Central memory CD8-positive, alpha-beta T cell (primary cell): ENCODE measurements around the gene CCDC6.

Experiments
- ATAC-seq: fragments of 150-1000 bp; cut with Tn5 transposase; replicated peaks from 2 replicates; pipeline ENCODE4 v1.10.0; 2022; ENCODE audit warnings: mild to moderate bottlenecking, moderate FRiP score, moderate number of reproducible peaks; ENCODE audit not compliant: poor library complexity, severe bottlenecking; ENCODE audit errors: extremely low read depth
- DNase-seq, 2 donors: peaks; one replicate each; pipeline ENCODE4 v3.0.0; 2021; ENCODE audit warnings: low spot score in 2 of 2
- H3K27ac Mint-ChIP-seq: one replicate; pipeline ENCODE4 v1.8.0; 2022; ENCODE audit warnings: low read depth, mild to moderate bottlenecking, moderate library complexity, mixed read lengths
- H3K27me3 Mint-ChIP-seq: one replicate; pipeline ENCODE4 v1.8.0; 2022; ENCODE audit warnings: mixed read lengths
- H3K36me3 Mint-ChIP-seq: one replicate; pipeline ENCODE4 v1.8.0; 2022; ENCODE audit warnings: mild to moderate bottlenecking, moderate library complexity, mixed read lengths; ENCODE audit not compliant: insufficient read depth
- H3K4me1 Mint-ChIP-seq: one replicate; pipeline ENCODE4 v1.8.0; 2022; ENCODE audit warnings: mixed read lengths
- H3K4me3 Mint-ChIP-seq: one replicate; pipeline ENCODE4 v1.8.0; 2022; ENCODE audit warnings: mild to moderate bottlenecking, moderate library complexity, mixed read lengths
- H3K9me3 Mint-ChIP-seq: one replicate; pipeline ENCODE4 v1.8.0; 2022; ENCODE audit warnings: mixed read lengths

The CCDC6 gene

DNA sequence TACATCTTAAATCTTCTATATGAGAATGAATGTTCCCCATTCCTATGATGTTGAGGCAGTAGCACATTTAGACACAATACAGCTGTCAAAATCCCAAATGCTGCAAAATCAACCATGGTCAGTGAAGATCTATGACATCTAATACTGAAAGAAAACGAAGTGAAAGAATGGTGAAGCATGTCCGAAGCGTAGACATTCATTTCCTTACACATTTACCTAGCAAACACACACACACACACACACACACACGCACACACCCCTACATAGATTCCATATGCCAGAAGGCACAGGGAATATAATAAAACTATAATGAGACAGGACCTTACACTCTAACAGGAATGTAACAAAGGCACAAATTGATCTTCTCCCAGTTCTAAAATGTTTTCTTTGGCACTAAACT is 32.5 kb downstream of the CCDC6 start:
- peak overlapping the region; percentile 13 for H3K27ac Mint-ChIP-seq
- H3K27me3 Mint-ChIP-seq: no peaks in the 10 kb centered on the region
- H3K36me3 Mint-ChIP-seq: peaks cover 1% of the 10 kb centered on the region
- ATAC-seq (no peak), DNase-seq (no peak)
- no peak overlapping the region for H3K4me3 Mint-ChIP-seq
- H3K4me1 Mint-ChIP-seq: peaks cover 72% of the 10 kb centered on the region
- no peaks in the 10 kb centered on the region for H3K9me3 Mint-ChIP-seq

DNA sequence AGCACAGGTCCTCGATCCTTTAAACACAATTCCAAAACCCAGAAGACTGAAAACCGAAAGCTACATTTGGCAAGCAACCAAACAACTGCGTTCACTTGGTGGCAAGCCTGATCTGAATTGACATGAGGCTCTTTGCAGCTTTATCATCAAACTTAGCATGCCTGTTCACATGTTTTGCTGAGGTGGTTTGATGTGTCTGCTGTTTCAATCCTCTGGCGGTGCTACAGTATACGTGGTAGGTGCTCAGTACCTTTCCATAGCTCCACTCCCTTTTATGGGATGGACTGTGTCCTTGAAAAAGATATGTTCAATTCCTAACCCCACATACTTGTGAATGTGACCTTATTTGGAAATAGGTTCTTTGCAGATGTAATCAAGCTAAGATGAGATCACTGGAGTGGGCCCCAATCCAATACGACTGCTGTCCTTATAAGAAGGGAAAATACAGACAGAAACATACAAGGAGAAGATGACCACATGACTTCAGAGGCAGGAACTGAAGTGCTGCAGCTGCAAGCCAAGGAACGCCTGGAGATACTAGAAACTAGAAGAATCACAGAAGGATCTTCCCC is 33.4 kb downstream of the CCDC6 start:
- no peaks in the 10 kb centered on the region for H3K27me3 Mint-ChIP-seq
- H3K4me1 Mint-ChIP-seq: peaks cover 73% of the 10 kb centered on the region
- no peak for DNase-seq
- H3K27ac Mint-ChIP-seq: no peak overlapping the region
- H3K4me3 Mint-ChIP-seq: no peak overlapping the region
- ATAC-seq: no peak
- no peaks in the 10 kb centered on the region for H3K9me3 Mint-ChIP-seq
- H3K36me3 Mint-ChIP-seq: peaks cover 3% of the 10 kb centered on the region

DNA sequence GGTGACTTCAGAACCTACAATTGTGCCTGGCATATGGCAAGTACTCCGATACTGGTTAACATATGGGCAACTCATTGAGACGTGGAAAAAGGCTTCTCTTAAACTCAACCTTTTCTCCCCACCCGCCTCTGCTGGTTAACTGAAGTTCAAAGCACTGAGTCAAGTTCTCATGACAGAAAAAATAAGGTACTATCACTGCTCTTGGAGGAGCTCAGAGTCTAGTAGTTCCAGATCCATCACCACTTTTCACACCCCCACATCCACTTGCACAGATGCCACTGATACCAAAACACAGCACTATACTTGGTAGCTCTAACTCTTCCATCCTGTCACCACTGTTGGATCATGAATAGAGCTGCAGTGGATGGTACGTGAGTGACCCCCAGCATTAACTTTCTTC is 36.2 kb downstream of the CCDC6 start:
- peaks cover 73% of the 10 kb centered on the region for H3K4me1 Mint-ChIP-seq
- no peak for DNase-seq
- peak overlapping the region; percentile 5 for H3K27ac Mint-ChIP-seq

DNA sequence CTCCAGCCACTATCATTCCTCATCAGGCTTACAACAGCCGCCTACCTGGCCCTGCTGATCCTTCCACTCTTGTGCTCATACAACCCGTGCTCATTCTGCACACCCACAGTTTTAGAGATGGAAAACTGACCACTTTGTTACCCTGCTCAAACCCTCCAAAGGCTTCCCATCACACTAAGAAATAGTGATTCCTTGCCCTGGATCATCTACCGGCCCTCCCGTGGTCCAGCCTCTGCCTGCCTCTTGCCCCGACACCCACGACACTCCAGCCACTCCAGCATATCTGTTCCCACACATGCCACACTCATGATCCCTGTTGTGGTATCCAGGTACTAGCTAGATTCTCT is 36.8 kb downstream of the CCDC6 start:
- H3K36me3 Mint-ChIP-seq: peaks cover 3% of the 10 kb centered on the region
- ATAC-seq (no peak), DNase-seq (no peak)
- peak overlapping the region; percentile 5 for H3K27ac Mint-ChIP-seq
- H3K4me1 Mint-ChIP-seq: peaks cover 73% of the 10 kb centered on the region
- no peak overlapping the region for H3K4me3 Mint-ChIP-seq
- no peaks in the 10 kb centered on the region for H3K27me3 Mint-ChIP-seq
- H3K9me3 Mint-ChIP-seq: no peaks in the 10 kb centered on the region

More for the DNA sequence above, 36.2 kb downstream of the CCDC6 start:
- peaks cover 3% of the 10 kb centered on the region for H3K36me3 Mint-ChIP-seq
- no peak for ATAC-seq
- no peaks in the 10 kb centered on the region for H3K27me3 Mint-ChIP-seq
- no peaks in the 10 kb centered on the region for H3K9me3 Mint-ChIP-seq
- no peak overlapping the region for H3K4me3 Mint-ChIP-seq

DNA sequence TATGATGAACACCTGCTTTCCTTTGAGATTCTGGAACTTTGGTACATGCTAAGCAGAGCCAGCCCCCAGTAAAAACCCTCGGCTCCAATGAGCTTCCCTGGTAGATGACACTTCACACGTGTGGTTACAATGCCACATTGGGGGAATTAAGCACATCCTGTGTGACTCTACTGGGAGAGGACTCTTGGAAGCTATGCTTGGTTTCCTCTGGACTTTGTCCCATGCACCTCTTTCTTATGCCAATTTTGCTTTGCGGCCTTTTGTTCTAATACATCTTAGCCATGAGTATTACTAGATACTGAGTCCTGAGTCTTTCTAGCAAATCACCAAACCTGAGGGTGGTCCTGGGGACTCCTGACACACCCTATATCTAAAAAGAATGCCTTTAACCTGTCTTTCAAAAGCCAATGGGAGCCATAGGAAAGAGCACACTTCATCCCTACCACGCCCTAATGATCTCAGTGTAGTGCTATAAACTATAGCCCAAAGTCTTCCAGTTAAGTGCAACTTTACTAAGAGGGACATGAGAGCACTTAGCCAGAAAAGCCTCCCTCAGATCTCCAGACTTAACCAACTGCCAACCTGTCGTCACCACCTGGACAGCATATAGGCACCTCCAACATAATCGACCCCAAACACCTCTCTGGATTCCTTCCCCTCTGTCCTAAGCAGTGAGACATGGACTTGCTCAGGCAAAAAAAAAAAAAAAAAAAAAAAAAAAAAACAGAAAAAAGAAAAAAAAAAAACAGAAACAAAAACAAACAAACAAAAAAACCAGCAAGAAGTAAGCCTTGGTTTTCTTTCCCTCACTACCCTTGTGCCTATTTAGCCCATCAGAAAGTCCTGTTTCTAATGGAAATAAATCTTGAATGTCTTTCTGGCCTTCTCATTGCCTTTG is 37.4 kb downstream of the CCDC6 start:
- Mint-ChIP-seq H3K27ac (peak overlapping the region; percentile 5), H3K4me1 (peaks cover 73% of the 10 kb centered on the region), H3K36me3 (peaks cover 2% of the 10 kb centered on the region), H3K9me3 (no peaks in the 10 kb centered on the region), H3K27me3 (no peaks in the 10 kb centered on the region), H3K4me3 (no peak overlapping the region)
- ATAC-seq (no peak), DNase-seq (no peak)

DNA sequence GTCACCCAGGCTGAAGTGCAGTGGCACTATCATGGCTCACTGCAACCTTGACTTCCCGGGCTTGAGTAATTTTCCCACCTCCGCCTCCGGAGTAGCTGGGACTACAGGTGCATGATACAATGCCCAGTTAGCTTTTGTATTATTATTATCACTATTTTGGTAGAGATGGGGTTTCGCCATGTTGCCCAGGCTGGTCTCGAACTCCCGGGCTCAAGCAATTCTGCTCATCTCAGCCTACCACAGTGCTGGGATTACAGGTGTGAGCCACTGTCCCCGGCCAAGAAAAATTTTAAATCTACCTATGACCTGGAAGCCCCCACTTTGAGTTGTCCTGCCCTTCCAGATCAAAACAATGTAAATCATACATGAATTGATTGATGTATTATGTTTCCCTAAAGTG is 38.8 kb downstream of the CCDC6 start:
- Mint-ChIP-seq H3K27me3 (no peaks in the 10 kb centered on the region), H3K36me3 (peaks cover 1% of the 10 kb centered on the region), H3K4me3 (no peak overlapping the region), H3K27ac (no peak overlapping the region), H3K4me1 (peaks cover 63% of the 10 kb centered on the region), H3K9me3 (no peaks in the 10 kb centered on the region)
- DNase-seq: no peak
- ATAC-seq: no peak

DNA sequence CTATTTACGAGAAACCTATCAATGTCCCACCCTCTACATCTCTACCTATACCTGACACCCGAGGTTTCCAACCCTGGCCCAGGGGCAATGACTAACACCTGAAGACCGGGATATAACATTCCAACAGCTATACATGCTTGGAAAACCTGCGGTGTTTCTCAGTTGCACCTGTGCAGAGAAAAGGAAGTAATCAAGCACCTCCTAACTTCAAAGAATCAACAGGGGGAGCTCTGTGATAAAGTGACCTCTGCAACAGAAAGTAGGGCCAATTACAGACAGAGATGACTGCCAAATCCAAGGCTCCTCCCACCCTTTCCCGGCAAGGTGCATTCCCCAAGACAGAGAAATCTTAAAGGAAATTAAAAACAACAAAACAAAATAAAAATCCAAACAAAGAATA is 41.3 kb downstream of the CCDC6 start:
- DNase-seq (no peak), ATAC-seq (peak; percentile 49)
- Mint-ChIP-seq H3K9me3 (no peaks in the 10 kb centered on the region), H3K4me1 (peaks cover 64% of the 10 kb centered on the region), H3K27me3 (no peaks in the 10 kb centered on the region), H3K36me3 (peaks cover 5% of the 10 kb centered on the region), H3K4me3 (no peak overlapping the region), H3K27ac (no peak overlapping the region)

DNA sequence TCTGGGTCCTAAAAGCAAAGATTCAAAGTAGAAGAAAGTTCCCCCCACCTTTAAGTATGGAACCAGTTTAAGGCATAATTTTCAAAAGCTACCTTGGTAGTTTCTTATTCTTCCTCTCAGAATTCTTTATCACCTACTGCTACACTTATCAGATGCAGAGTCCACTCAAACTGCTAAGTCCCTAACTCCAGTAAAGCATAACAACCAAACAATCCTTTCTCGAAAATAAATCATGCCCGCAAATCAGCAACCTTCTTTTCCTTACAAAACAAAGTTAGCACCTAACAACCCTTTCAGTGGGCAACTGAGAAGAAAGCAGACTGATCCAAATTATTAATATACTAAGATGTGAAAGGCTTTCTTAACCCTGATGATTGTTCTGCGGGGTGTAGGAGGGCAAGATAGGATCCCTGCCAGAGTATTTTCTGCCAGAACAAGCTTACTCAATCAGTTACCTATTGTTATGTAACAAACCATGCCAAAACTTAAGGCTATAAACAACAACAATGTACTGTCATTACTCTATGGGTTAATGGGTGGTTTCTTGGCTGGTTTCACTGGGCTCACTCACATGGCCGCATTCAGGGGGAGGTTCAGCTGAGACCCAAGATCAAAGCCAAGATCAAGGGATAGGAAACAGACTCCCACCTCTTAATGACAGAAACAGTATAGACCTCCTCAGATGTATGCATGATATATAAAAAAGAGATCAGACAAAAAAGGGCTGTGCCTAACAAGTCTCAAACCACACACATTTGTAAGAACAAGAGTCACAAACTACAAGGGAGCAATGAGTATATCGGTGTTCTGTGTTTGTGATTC is 42.0 kb downstream of the CCDC6 start:
- ATAC-seq: peak; percentile 49
- Mint-ChIP-seq H3K4me1 (peaks cover 63% of the 10 kb centered on the region), H3K36me3 (peaks cover 5% of the 10 kb centered on the region), H3K27me3 (no peaks in the 10 kb centered on the region), H3K27ac (peak overlapping the region; percentile 47), H3K9me3 (no peaks in the 10 kb centered on the region), H3K4me3 (no peak overlapping the region)
- DNase-seq: no peak

DNA sequence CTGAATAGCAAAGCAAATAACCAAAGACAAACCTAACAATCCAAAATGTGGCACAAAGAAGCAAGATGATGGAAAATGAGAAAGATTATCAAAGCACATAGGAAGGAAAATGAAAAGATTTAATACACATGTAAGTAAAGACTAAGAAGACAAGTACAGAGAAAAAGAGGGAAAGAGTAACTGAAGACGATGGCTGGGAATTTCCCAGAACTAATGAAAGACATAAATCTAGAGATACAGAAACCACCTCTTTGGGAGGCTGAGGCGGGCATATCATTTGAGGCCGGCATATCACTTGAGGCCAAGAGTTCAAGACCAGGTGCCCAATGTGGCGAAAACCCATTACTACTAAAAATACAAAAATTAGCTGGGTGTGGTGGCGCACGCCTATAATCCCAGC is 46.8 kb downstream of the CCDC6 start:
- no peak for DNase-seq
- H3K27me3 Mint-ChIP-seq: no peaks in the 10 kb centered on the region
- H3K4me3 Mint-ChIP-seq: no peak overlapping the region
- peaks cover 55% of the 10 kb centered on the region for H3K4me1 Mint-ChIP-seq
- ATAC-seq: no peak
- peaks cover 4% of the 10 kb centered on the region for H3K36me3 Mint-ChIP-seq
- no peak overlapping the region for H3K27ac Mint-ChIP-seq
- H3K9me3 Mint-ChIP-seq: no peaks in the 10 kb centered on the region

DNA sequence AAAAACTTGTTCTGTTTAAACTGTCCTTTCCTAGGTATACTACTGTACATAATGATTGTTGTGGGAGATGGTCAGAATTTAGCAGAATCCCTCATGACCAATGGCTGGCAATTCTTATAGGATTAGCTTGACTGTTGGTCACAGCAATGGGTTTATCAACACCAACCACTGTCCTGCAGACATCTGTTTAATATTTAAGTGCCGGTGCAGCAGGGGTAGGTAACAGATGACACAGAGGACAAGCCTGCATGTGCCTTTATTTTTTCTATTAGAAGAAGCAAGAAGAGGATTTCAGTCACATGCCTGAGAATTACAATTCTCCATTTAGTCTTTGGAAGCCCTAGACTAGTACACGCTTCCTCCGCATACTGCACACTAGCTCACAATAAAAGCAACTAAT is 48.4 kb downstream of the CCDC6 start:
- Mint-ChIP-seq H3K4me3 (no peak overlapping the region), H3K4me1 (peaks cover 65% of the 10 kb centered on the region), H3K36me3 (peaks cover 4% of the 10 kb centered on the region), H3K27me3 (no peaks in the 10 kb centered on the region), H3K9me3 (no peaks in the 10 kb centered on the region), H3K27ac (no peak overlapping the region)
- DNase-seq (no peak), ATAC-seq (no peak)

DNA sequence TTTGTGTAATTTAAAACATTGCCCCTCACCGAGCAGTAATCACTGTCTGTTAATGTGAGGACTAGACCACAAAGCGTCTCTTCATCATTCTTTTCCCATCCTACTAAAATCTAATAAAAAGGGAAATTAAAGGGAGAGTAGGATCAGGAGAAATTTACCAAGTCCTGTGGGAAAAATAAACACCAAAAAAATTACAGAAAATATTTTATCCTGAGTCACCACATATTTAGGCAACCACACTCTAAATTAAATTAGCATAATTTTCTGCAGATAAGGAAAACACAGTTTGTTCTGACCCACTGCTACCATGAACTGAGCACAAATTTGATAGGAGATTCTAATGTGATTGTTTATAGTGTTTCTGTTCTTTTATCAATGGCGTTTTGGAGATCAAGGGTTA is 49.3 kb downstream of the CCDC6 start:
- Mint-ChIP-seq H3K27me3 (no peaks in the 10 kb centered on the region), H3K9me3 (no peaks in the 10 kb centered on the region), H3K36me3 (peaks cover 8% of the 10 kb centered on the region), H3K27ac (no peak overlapping the region), H3K4me1 (peaks cover 73% of the 10 kb centered on the region), H3K4me3 (no peak overlapping the region)
- ATAC-seq (no peak), DNase-seq (no peak)

DNA sequence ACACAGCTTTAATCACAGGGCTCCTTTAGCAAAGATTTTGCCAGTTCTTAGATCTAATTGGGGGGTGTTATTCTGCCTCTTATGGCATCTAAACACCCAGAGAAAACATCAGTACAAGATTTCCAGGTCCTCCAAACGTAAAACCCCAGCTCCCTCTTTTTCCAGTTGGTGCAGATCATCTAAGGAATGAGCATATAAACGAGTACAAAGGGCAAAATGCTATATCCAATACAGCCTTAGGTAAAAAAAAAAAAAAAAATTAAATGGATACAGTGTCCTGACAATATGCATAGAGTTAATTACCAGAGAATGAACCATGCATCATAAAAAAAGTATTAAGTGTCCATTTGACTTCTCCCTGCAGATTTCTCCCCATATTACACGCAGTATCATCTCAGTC is 50.3 kb downstream of the CCDC6 start:
- peaks cover 65% of the 10 kb centered on the region for H3K4me1 Mint-ChIP-seq
- ATAC-seq (no peak), DNase-seq (no peak)
- no peaks in the 10 kb centered on the region for H3K9me3 Mint-ChIP-seq
- no peak overlapping the region for H3K4me3 Mint-ChIP-seq
- no peak overlapping the region for H3K27ac Mint-ChIP-seq
- no peaks in the 10 kb centered on the region for H3K27me3 Mint-ChIP-seq
- peaks cover 11% of the 10 kb centered on the region for H3K36me3 Mint-ChIP-seq
